NCI-H524 (cell line): Measurements from ENCODE around the gene NAT9.

Experiments
- DNase-seq, 2 experiments: peaks; one replicate each; lab custom pipeline; 2025; lab: John Stamatoyannopoulos, UW

NAT9 gene

DNA sequence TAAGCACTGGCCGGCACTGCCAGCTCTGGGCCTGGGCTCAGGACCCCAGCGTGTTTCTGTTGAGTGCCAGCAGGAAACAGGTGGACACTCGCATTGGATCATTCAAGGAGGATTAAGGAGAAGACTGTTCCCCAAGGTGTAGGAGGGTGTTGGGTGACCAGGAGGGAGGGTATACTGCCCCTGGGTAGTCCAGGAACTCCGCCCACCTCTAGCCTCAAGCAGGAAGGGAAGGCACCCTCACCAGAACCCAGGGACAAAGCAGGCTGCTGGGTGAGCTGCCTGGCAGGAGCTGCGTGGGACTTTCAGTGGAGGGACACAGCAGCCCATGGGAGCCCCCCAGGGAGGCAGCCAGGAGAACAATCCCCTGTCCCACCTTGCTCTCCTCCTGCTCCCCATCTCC is 46.8 kb downstream of the NAT9 start:
- no peak for DNase-seq

DNA sequence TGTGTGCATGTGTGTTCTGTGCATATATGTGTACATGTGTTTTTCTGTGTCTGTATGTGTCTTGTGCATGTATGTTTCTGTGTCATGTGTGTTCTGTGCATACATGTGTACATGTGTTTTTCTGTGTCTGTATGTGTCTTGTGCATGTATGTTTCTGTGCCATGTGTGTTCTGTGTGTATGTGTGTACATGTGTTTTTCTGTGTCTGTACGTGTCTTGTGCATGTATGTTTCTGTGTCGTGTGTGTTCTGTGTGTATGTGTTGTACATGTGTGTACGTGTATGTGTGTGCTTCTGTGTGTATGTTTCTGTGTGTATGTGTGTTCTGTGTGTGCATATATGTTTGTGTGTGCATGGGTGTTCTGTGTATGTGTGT is 47.5 kb downstream of the NAT9 start:
- no peak for DNase-seq

DNA sequence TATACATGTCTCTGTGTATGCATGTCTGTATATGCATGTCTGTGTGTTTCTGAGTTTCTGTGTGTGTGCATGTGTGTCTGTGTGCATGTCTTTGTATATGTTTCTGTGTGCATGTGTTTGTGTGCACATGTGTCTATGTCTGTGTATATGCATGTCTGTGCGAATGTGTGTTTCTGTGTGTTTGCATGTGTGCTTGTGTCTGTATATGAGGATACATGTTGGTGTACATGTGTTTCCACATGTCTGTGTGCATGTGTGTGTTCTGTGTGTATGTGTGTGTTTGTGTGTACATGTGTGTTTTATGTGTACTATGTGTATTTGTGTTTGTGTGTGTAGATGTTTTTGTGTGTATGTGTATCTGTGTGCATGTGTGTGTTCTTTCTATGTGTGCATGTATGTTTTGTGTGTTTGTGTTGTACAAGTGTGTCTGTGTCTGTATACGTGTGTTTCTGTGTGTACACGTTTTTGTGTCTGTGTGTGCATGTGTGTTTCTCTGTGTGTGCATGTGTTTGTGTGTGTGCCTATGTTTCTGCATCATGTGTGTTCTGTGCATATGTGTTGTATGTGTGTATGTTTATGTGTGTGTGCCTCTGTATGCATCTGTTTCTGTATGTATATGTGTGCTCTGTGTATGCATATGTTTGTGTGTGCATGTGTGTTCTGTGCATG is 48.0 kb downstream of the NAT9 start:
- no peak for DNase-seq

DNA sequence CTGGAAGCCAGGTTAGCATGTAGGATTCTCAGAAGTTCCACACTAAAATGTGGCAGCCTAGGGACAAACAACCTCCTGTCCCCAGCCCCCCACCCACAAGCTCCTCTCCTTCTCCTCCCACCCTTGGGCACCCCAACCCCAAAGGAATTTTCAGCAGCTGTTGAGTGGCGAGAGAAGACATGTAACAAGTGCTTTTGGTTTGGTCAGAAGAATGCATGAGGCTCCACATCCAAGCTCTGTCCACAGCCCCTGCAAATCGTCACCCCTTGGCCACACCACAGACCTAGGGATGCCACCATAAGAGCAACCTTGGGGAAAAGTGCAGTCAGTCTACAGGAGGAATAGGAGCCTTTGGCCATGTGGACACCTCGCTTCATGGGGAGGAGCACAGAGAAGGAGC is 51.0 kb downstream of the NAT9 start:
- no peak for DNase-seq

DNA sequence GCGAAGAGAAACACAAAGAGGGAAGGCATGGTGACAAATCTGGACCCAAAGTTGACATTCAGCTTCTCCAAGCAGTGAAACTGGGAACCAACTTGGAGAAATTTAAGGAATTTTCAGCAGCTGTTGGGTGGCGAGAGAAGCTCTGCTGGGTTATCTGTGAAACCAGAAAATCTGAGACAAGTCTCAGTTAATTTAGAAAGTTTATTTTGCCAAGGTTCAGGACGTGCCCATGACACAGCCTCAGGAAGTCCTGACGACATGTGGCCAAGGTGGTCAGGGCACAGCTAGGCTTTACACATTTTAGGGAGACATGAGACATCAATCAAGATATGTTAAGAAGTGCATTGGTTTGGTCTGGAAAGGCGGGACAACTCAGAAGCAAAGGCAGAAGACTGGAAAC is 52.3 kb downstream of the NAT9 start:
- no peak for DNase-seq

DNA sequence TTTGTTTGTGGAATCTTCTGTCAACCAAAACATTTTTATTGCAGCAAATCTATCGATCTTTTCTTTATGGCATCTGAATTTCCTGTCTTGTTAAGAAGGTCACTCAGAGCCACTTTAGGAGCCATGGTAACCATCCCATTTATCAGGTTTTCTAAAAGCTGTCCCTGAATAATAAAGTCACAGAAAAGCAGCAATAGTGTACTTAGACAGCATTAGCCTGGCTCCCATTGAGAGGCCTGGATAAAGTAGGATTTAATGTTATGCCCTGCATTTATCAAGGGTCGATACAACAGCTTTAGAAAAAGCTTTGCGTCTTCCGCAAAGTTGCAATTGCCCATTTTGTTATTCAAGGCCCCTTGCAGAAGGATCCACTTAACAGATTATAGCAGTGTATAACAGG is 53.4 kb downstream of the NAT9 start:
- DNase-seq, result no peak
